SK-N-MC (cell line): ENCODE results near the gene MOB3A.

ENCODE experiments used
- EZH2 ChIP-seq: fragments of 200-600 bp; sonication (generic); IDR thresholded peaks from one replicate; pipeline ENCODE4 v1.6.1; 2017; ENCODE audit warnings: antibody characterized with exemption
- FOXP2 ChIP-seq: optimal IDR thresholded peaks from 2 replicates; pipeline ENCODE3; 2011; ENCODE audit warnings: mild to moderate bottlenecking, moderate library complexity; ENCODE audit not compliant: insufficient read depth; ENCODE audit errors: extremely low read length, control extremely low read depth
- POLR2AphosphoS5 ChIP-seq: IDR thresholded peaks from 2 replicates; pipeline ENCODE4 v1.6.1; 2012; ENCODE audit warnings: mild to moderate bottlenecking, low read depth, low read length, borderline replicate concordance

- TF ChIP-seq EZH2, result no peak
- TF ChIP-seq POLR2AphosphoS5, result no peak
- no peak for TF ChIP-seq FOXP2
These were observed 44.1 kb downstream of the MOB3A start for GRCh38 chr19:2051773-2052704.
